Measurements from ENCODE around the gene SLC4A1.
A peak's percentile ranks its signal among the peaks of the same experiment; 100 is the strongest.

SLC4A1 gene

DNA sequence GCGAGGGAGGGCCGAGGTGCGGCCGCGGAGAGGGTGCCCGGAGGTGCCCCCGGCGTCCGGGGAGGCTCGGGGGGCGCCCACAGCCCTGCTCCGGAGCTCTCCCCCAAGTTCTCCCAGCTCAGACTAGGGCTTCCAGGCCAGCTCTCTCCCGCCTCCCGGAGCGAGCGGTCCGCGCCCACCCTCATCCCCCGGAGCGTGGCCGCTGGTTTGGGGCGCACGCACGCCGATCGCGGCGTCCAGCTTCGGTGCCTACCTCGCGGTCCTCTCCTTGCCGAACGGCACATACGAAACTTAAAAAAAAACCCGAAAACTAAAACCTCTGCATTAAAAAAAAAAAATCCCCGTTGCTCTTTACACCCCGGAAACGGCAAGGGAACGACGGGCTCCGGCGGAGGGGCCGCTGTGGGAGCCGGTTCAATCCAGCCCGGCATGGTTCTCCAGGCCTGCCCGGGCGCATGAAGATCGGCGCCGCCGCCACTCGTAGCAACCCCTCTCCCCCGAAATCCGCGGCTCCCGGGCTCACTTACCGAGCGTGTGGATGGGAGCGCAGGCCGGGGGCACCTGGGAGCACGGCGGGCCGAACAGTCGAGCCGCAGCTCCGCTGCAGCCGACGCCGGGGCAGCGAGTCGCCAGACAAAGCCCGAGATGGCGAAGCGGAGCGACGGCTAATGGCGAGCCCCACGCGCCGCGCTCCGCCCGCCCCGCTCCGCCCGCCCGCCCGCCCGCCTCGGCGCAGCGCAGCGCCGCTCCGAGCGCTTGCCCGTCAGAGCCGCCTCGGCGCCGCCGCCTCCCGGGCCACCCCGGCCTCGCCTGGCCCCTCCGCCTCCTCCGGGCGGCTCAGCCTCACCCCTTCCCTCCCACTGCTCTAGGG is 47.5 kb downstream of the SLC4A1 start:
- peak overlapping the region; percentile 82 for H3K4me3 ChIP-seq (ENCODE audit: low read depth, low read length)
- TF ChIP-seq, protein P1, sequence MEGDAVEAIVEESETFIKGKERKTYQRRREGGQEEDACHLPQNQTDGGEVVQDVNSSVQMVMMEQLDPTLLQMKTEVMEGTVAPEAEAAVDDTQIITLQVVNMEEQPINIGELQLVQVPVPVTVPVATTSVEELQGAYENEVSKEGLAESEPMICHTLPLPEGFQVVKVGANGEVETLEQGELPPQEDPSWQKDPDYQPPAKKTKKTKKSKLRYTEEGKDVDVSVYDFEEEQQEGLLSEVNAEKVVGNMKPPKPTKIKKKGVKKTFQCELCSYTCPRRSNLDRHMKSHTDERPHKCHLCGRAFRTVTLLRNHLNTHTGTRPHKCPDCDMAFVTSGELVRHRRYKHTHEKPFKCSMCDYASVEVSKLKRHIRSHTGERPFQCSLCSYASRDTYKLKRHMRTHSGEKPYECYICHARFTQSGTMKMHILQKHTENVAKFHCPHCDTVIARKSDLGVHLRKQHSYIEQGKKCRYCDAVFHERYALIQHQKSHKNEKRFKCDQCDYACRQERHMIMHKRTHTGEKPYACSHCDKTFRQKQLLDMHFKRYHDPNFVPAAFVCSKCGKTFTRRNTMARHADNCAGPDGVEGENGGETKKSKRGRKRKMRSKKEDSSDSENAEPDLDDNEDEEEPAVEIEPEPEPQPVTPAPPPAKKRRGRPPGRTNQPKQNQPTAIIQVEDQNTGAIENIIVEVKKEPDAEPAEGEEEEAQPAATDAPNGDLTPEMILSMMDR (IDR thresholded peaks at IDR 0.05; ENCODE audit: low read depth, low read length) = no peak

DNA sequence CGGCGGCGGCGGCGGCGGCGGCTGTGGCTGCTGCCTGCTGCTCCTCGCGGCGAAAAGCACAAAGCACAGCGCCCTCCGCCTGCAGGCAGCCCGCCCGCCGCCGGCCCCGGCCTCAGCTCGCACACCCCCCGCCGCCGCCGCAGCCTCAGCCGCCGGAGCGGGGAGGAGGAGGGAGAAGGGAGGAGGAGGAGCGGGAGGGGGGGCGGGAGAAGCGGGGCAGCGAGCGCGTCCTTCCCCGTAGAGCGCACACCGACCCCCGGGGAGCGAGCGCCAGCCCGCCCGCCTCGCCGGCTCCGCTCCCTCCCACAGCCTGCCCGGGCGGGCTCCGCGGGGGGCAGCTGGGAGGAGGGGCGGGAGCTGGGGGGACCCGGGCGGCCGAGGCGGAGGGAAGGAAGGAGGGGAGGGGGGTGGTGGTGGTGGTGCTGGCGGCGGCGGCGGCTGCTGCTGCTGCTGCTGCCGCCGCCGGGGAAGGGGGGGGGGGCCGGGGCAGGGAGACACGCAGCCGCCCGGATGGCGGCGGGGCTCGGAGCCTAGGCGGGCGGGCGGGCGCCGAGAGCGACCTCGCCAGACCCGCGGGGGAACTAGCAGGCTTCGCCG is 48.2 kb downstream of the SLC4A1 start, which contains the start of gene UBTF:
UBTF (minus strand) TSS at position 60 of the 597 bp plus-strand sequence. CDS start 1,446 bp downstream, outside the sequence.
- H3K4me3 ChIP-seq (ENCODE audit: low read depth, low read length) = peak within 1 kb of the TSS; percentile 82
- TF ChIP-seq, protein P1 (IDR thresholded peaks at IDR 0.05; ENCODE audit: low read depth, low read length) = no peak

DNA sequence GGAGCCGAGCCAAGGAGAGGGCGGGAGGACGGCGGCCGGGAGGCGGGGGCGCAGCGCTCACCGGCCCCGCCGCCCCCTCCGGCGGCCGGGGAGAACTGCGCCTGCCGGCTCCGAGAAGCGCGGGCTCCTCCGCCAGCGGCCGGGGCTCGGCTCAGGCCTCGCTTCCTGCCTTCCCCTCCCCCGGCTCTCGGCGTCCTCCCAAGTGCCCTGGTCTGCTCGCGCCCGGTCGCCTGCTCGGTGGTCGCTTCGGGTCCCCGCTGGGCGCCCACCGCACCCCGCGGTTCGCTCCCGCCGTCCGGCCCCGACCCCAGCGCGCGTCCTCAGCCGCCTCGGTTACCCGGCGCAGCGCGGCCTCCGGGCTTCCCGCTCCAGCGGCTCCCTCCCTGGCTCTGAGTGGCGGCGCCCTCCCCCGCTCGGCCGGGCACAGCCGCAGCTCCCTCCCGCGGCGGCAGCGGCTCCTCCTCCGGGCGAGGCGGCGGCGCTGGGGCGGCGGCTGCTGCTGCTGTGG is 48.8 kb downstream of the SLC4A1 start:
- H3K4me3 ChIP-seq (ENCODE audit: low read depth, low read length) = peak overlapping the region; percentile 82
- TF ChIP-seq, protein P1 (IDR thresholded peaks at IDR 0.05; ENCODE audit: low read depth, low read length) = no peak

GRCh38 chr17:44218344-44219107 is 49.4 kb downstream of the SLC4A1 start:
- peak overlapping the region; percentile 82 for H3K4me3 ChIP-seq (ENCODE audit: low read depth, low read length)
- TF ChIP-seq, protein P1 (IDR thresholded peaks at IDR 0.05; ENCODE audit: low read depth, low read length) = peak; percentile 46

DNA sequence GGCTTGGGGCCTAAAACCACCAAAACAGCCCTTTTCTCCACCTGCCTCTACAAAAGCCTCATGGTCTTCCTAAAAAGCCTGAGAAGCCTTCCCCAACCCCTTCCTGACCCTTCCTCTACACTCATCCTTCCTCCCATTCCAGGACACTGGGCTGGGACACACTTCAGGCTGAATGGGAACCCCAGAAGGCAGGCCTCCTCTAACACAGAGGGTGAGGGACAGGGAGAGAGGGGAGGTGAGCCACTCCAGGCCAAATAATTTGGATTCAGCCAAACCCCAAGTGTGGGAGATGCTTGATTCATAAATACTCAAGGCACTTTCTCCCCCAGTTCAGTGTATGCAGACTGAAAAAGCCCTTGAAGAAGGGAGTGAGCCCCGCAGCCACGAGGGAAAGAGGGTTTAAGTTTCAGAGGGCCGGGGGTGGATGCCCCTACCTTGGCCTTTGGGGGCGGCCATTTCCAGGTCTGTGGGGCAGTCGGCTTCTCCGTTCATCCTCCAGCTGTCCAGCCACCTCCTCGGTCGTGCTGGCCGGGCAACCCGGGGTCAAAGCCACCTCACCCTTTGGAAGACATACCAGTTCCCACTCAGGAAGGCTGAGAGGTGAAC is 50.1 kb downstream of the SLC4A1 start:
- TF ChIP-seq, protein P1 (IDR thresholded peaks at IDR 0.05; ENCODE audit: low read depth, low read length) = no peak
- peak overlapping the region; percentile 82 for H3K4me3 ChIP-seq (ENCODE audit: low read depth, low read length)

DNA sequence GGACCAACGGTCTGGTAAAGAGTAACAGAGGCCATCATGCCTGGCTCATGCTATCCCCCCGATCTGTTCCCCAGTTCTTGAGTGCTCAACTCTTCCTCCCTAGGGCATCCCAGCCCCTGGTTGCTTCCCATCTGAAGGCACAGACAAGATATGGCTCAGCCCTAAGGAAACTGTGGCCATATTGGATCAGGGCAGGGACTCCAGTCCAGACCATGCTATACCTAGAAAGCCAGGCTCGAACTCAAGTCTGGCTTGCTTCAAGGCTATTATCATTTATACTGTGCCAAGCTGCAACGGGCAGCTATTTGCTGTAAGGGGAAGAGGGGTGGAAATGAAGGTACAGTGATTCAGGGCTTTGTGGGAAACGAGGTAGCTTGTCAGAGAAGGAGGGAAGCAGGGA is 51.2 kb downstream of the SLC4A1 start:
- TF ChIP-seq, protein P1 (IDR thresholded peaks at IDR 0.05; ENCODE audit: low read depth, low read length) = no peak
- H3K4me3 ChIP-seq (ENCODE audit: low read depth, low read length) = no peak overlapping the region

Measured in WI38 (cell line).